SU-DHL-6 (cell line): ENCODE results near the gene BCORL1.

Experiments used
- CTCF ChIP-seq: fragments of 200-600 bp; sonication (generic); IDR thresholded peaks from one replicate; pipeline ENCODE4 v1.5.1; 2017; ENCODE audit warnings: antibody characterized with exemption, mild to moderate bottlenecking, low read length, moderate library complexity; ENCODE audit not compliant: insufficient read depth, poor library complexity, severe bottlenecking
- EZH2phosphoT487 ChIP-seq: fragments of 200-600 bp; sonication (generic), shearing (Covaris generic); conservative IDR thresholded peaks from 2 replicates; pipeline ENCODE4 v1.6.1; 2018; ENCODE audit warnings: mild to moderate bottlenecking, antibody characterized with exemption, low read length, moderate library complexity, mixed read lengths

GRCh38 chrX:130005089-130005807 is 22.8 kb downstream of the BCORL1 start:
- no peak for TF ChIP-seq CTCF
- no peak for TF ChIP-seq EZH2phosphoT487
